Chondrocyte (in vitro differentiated cells): ENCODE data around the gene APOB. TPM values are rescaled to one million over a fixed set of nuclear protein-coding genes. Genes with fewer than 3 reads are reported as not detected.

Experiments
- total RNA-seq: library from RNA; stranded (reverse); gene quantifications from 3 replicates; pipeline ENCODE4 v1.2.1, GENCODE V29; 2021

Gene APOB
- total RNA-seq, 1 donor from 2014 or later = 0.32 TPM

Other genes starting within 250 kb of the APOB start
- gene LDAH, start 221.0 kb downstream of the APOB start, total RNA-seq = 16.8 to 22.0 TPM (median 18.1 TPM) in 3 replicates
- gene TDRD15, start 79.9 kb upstream of the APOB start, total RNA-seq = 0.07 to 0.12 TPM (median 0.10 TPM) in 3 replicates